Measurements from ENCODE around the gene CCNB1.

The CCNB1 gene

DNA sequence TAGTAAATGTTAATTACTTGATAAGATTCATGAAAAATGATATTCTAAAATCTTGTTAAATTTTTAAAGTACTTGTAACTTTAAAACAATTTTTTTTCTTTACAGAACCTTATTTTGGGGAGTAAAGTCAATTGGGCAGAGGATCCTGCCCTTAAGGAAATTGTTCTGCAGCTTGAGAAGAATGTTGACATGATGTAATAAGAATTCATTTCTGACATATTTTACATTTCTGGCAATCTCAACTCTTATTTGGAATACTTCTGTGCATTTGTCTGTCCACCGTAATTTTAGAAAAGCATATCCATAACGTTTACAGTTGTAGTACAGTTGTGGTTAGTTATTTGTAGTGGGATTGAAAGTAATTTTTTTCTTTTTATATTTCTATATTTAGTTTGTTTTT is 42.7 kb downstream of the CCNB1 start:
- TF ChIP-seq, protein P1, sequence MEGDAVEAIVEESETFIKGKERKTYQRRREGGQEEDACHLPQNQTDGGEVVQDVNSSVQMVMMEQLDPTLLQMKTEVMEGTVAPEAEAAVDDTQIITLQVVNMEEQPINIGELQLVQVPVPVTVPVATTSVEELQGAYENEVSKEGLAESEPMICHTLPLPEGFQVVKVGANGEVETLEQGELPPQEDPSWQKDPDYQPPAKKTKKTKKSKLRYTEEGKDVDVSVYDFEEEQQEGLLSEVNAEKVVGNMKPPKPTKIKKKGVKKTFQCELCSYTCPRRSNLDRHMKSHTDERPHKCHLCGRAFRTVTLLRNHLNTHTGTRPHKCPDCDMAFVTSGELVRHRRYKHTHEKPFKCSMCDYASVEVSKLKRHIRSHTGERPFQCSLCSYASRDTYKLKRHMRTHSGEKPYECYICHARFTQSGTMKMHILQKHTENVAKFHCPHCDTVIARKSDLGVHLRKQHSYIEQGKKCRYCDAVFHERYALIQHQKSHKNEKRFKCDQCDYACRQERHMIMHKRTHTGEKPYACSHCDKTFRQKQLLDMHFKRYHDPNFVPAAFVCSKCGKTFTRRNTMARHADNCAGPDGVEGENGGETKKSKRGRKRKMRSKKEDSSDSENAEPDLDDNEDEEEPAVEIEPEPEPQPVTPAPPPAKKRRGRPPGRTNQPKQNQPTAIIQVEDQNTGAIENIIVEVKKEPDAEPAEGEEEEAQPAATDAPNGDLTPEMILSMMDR (conservative IDR thresholded peaks at IDR 0.05; ENCODE audit: low read depth, low read length) = no peak
- DNase-seq (ENCODE audit: low read depth) = no peak

DNA sequence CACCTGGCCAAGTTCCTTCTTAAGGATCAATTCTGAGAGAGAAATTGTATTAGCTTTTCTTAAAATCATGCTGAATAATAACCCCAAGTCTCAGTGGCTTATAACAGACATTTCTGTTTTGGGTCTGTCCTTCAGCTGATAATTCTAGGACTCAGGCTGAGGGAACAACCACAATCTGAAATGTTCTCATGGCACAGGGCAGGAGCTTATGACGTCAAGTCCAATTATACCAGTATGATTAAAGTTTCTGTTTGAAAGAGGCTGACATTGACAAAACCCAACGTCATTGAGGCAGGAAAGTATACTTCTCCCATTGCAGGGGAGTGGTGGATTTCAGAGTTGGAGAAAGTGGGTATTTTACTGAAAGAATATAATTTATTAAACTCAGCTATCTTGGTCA is 44.2 kb downstream of the CCNB1 start:
- no peak for DNase-seq (ENCODE audit: low read depth)
- TF ChIP-seq, protein P1 (conservative IDR thresholded peaks at IDR 0.05; ENCODE audit: low read depth, low read length) = no peak
- H3K4me3 ChIP-seq (ENCODE audit: low read length) = no peak overlapping the region

More for the DNA sequence above, 42.7 kb downstream of the CCNB1 start:
- no peak overlapping the region for H3K4me3 ChIP-seq (ENCODE audit: low read length)

DNA sequence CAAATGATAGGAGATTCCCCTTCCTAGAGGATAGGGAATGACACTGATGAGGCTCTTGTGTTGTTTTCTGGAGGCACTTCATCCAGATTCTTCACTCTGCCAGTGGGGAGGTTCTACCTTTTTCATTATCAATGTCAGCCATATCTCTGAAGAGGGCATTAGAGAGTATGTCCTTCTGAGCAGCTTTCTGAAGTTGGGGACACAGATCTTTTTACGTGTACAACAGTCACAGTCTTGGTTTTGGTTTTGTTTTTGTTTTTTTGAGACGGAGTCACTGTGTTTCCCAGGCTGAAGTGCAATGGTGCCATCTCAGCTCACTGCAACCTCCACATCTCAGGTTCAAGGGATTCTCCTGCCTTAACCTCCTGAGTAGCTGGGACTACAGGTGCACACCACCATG is 45.1 kb downstream of the CCNB1 start:
- TF ChIP-seq, protein P1 (conservative IDR thresholded peaks at IDR 0.05; ENCODE audit: low read depth, low read length) = no peak
- no peak for DNase-seq (ENCODE audit: low read depth)
- no peak overlapping the region for H3K4me3 ChIP-seq (ENCODE audit: low read length)

DNA sequence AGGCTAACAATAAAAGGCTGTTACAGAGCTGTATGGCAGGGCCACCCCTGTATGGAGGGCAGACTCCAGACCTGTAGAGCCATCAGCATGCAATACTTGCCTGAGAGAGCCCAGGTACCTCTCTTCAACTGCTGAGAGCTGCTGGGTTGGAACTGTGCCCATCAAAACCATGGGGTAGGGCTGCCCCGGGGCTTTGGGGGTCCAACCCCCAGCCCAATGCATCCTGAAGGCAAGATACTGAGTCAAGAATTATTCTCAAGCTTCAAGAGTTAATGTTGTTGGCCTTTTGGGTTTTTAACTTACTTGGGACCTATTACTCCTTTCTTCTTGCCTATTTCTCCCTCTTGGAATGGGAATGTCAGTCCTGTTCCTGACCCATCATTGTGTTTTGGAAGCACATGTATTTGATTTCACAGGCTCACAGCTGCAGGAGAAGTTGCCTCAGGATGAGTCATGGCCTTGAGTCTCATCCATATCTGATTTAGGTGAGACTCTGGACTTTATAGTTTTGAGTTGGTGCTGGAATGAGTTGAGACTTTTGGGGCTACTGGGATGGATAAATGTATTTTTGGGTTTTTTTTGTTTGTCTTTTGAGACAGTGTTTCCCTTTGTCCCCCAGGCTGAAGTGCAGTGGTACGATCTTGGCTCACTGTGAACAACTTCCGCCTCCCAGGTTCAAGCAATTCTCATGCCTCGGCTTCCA is 46.7 kb downstream of the CCNB1 start:
- TF ChIP-seq, protein P1 (conservative IDR thresholded peaks at IDR 0.05; ENCODE audit: low read depth, low read length) = no peak
- no peak for DNase-seq (ENCODE audit: low read depth)
- H3K4me3 ChIP-seq (ENCODE audit: low read length) = no peak overlapping the region

DNA sequence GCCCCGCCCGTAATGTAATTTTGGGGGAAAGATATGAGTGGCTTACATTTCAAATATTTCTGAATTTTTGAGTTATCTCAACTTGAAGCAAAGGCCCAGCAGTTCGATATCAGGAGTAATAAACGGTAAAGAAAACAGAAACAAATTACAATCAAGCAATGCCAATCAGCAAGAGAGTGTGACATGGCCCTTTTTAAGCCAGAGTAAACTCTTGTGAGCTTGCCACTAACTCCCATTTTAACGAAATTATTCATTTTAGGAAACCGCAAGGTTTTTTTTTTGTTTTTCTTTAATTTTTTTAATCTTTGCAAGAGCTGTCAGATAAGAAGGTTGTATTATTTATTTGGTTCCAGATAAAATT is 50.2 kb downstream of the CCNB1 start:
- no peak for DNase-seq (ENCODE audit: low read depth)
- TF ChIP-seq, protein P1 (conservative IDR thresholded peaks at IDR 0.05; ENCODE audit: low read depth, low read length) = no peak
- H3K4me3 ChIP-seq (ENCODE audit: low read length) = peak overlapping the region; percentile 99

DNA sequence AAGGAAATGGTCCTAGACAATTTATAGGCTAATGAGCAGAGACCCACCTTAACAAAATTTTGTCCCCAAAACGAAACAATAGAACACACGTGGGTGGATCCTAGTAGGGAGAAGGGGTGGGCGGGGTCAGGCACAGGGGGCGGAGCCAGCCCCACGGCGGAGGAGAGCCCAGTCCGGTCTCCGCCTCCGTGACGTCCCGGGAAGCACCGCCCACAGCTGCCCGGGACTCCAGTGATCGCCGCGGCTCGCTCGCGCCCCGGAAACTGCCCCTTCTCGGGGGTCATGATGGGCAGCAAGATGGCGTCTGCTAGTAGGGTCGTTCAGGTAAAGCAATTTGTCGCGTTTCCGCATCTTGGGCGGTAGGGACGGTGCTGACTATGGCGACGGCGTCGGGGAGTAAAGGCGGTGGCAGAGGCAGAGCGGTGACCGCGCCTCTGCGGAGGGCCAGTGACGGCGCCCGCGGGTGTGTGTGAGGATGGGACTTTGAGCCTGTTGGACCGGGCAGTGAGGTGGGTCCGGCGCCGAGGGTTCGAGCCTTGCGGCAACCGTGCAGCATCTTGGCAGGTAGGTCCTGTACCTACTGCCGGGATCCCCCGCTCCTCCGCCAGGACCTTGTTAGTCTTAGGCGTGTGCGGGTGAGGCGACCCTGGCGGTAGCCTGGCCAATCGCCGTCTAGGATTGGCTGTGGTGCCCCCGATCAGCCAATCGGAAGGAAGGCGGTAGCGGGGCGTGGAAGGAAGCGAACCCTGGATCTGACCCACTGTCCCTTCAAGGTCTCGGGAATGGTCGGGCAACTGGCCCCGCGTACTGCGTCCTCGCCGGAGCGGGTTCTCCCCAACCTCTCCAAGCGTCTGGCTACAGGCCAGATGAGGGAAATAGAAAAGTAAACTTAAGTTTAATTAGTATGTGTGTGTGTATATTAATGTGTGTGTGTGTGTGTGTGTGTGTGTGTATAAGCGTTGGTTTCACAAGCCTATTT is 50.9 kb downstream of the CCNB1 start:
- TF ChIP-seq, protein P1 (conservative IDR thresholded peaks at IDR 0.05; ENCODE audit: low read depth, low read length) = peak; percentile 13
- peak overlapping the region; percentile 99 for H3K4me3 ChIP-seq (ENCODE audit: low read length)
- DNase-seq (ENCODE audit: low read depth) = peak; percentile 76
